CD4-positive, alpha-beta T cell treated with Interleukin-2 at 100 ng/mL for 4 hours (primary cell): ENCODE data around the gene BTF3L4.
A peak's percentile ranks its signal among the peaks of the same experiment; 100 is the strongest.
"Not testable (repeated sequence)": the region's sequence is repeated elsewhere in the genome, so short reads cannot be mapped to it uniquely, and the experiment has no call there.

Experiments used
- DNase-seq: peaks from one replicate; pipeline ENCODE4 v3.0.0-alpha.2; 2020; ENCODE audit warnings: low spot score

Gene BTF3L4

DNA sequence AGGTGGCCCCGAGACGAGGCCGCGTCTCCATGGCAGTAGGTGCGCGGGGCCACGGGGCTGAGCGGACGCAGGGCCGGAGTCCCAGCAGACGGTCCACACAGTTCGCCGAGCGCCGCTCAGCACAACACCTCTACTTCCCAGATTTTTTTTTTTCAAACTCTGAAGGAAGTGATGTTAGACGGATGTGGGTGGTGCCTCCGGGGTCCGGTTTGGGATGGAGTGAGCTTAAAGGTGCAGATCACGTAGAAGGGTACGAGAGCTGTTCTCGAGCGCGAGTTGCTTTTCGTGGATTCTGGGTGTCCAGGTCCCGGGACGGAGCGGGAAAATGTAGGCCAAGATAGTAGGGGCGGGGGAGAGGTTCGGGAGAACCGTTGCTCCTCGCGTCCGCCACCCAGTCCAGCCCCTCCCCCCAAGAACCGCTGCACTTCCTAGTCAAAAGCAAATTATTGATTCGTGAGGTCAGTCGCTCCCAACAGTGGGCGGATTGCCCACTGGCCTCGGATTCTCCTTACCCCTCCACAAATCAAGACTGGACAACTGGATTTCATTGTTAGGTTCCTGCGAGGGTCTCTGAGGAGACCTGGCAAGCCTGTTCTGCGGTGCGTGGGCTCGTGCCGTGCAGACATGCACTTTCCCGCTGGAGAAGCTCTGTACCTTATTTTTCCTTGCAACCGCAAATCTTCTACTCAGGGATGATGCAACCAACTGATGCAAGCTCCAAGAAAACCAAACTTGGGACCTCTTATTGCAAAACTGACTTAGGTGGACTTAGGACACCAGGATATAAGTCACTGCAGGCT lies 829 bp upstream of the BTF3L4 start, which contains the start of gene TXNDC12:
Gene TXNDC12, minus strand, starts transcription at position 126 of the 800 bp plus-strand sequence. Its CDS starts 95 bp downstream, at position 31.
- peak; percentile 62 for DNase-seq

DNA sequence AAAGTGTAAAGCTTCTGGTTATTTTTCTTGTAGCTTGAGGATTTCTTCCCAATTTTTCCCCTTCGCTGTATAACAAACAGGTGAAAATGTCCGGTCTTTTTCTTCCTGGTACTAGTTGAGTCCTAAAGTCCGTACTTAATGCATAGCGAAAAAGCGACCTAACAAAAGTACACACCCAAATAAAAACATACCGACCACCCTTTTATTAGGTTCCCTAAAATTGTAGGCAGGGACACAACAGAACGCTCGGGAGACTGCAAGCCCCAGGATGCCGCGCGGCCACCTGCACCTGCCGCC lies 281 bp upstream of the BTF3L4 start:
- DNase-seq: no peak

DNA sequence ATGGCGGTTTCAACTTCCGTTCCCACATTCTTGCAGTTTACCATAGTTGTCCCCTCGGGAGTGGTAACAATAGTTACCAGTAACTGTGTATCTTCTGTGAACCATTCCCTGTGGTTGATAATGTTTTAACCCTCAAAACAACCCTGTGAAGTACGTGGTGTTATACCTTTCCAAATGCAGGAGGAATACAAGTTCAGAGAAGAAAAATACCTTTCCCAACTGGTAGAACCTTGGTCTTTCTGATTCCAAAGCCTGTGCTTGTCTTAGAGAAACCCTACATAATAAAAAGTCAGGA lies 789 bp downstream of the BTF3L4 start:
- peak; percentile 43 for DNase-seq

DNA sequence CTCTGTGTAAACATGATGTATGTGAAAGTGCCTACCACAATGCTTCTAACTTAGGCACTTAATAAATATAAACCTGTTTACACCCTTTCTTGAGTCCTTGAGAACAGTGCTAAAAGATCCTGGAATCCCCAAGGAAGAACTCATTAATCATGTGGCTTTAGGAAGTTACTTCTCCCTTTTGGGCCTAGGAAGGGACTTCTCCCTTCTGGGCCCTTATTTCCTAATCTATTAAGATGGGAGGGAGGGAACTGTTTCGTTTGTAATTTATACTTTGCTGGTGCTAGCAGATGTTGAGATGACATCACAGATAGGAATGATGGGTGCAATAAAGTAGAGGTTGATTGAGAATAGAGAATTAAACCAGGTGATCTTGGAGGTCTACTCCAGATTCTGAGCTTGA lies 1.2 kb downstream of the BTF3L4 start:
- no peak for DNase-seq

DNA sequence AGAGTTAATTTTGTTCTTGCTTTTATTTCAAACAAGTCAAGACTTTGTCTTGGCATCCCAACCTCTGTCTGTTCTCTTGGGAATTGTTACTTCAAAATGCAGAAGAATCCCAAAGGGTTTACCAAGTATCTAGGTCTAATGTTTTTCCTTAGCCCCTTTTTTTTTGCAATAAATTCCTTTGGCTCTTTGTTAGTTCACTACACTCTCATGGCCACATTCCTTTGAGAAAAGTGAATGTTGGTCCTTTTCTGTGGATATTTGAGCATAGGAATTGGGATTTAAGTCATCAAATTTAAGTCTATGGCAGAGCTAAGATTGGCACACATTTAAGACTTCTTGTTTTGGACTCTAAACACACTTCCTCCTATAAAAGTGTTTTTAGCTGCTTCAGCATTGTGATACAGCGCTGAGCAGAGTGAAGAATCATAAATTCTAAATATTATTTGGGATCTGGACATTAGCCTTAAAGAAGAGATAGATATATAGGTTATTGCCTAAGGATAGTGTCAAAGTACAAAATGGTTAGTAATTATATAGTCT lies 1.9 kb downstream of the BTF3L4 start:
- DNase-seq: no peak

DNA sequence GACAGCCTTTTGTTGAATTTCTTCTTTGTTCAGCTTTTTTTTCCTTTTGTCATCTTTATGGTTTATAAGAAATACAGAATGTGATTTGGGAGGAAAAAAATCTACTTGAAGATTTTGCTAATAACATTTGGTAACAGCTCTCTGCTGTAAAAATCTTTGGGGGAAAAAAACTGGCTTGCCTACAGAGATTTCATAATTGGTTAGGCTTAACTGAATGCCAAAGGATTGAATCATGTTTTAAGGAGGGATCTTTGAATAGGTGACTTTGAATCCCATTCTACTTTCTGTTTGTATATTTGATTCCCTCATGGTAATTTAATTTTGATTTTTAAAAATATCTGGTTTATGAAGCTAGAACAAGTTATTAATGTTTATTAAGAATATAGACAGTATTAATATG lies 3.2 kb downstream of the BTF3L4 start:
- DNase-seq: no peak

DNA sequence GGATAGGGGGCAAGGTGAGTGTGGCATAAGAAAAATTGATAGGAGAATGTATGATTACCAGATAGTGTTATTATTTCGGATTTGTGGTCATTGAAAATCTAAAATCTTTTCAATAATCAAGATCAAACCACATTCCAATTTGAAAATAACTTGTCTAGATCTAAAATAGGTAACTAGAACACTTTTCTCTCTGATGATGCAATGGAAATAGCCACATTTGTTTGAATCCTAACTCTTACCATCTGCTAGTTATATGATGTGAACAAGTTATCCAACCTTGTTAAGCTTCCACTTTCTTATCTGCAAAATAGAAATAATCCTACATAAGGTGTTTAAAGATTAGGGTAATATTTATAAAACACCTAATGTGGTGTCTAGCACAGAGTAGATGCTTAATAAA lies 3.8 kb downstream of the BTF3L4 start:
- no peak for DNase-seq

DNA sequence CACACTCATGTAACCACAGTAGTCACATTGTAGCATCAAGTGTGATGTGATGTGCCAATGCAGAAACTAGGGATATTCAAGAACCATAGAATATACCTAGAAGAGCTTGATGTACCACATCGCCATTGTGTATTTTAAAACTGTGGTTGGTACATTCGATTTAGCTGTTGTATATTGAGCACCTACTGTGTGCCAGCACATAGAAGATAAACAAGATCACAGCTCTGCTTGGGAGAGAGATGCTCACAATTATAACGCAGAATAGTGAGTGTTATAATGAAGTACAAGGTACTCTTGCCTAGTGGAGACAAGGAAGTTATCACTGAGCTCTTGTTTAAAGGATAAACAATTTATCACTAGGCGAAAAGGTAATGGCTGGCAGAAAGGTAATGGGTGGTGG lies 4.7 kb downstream of the BTF3L4 start:
- DNase-seq: no peak

DNA sequence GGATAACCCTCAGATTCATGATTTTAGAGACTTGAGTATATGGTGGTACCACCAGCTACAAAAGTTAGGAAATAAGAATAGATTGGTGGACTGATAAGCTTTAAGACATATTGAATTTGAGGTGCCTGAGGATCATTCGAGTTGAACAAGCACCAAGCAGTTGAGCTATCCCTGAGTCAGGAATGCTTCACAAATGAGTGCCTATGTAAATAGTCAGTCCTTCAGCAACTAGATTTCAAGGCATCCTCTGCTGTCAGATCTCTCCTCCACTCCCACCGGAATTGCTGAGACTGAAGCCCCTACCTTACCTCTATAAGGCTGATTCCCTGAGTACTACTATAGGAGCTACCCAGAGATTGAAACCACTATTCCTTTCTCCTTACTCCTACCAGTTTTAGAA lies 7.1 kb downstream of the BTF3L4 start:
- DNase-seq: no peak

DNA sequence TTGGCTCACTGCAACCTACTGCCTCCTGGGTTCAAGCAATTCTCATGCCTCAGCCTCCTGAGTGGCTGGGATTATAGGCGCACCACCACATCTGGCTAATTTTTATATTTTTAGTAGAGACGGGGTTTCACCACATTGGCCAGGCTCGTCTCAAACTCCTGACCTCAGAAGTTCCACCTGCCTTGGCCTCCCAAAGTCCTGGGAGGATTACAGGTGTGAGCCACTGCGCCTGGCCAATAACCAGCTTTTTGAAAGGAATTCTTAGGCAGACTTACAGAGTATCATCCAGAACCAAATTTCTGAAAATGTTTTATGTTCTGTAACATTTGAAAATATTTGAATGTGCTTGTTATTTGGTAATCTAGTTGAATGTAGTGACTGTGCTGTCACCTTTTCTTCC lies 14.6 kb downstream of the BTF3L4 start:
- DNase-seq: no peak

DNA sequence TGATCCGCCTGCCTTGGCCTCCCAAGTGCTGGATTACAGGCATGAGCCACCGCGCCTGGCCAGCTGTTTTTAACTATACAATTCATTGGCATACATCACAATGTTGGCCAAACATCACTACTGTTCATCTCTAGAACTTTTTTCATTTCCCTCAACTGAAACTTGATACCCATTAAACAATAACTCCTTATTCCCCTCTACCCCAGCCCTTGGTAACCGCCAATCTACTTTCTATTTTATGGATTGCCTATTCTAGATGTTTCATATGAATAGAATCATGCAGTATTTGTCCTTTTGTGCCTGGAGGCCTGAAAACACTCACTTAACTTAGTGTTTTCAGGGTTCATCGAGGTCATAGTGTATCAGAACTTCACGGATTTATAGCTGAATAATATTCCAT lies 16.2 kb downstream of the BTF3L4 start:
- DNase-seq: no peak

DNA sequence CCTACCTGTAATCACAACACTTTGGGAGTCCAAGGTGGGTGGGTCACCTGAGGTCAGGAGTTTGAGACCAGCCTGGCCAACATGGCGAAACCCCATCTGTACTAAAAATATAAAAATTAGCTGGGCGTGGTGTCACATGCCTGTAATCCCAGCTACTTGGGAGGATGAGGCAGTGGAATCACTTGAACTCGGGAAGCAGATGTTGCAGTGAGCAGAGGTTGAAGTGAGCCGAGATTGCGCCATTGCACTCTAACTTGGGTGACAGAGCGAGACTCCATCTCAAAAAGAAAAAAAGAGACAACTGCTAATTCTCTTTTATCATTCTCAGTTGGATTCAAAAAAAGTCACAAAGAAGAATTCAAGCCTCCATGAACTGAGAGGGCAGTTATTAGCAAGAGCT lies 21.2 kb downstream of the BTF3L4 start:
- not testable (repeated sequence) for DNase-seq

DNA sequence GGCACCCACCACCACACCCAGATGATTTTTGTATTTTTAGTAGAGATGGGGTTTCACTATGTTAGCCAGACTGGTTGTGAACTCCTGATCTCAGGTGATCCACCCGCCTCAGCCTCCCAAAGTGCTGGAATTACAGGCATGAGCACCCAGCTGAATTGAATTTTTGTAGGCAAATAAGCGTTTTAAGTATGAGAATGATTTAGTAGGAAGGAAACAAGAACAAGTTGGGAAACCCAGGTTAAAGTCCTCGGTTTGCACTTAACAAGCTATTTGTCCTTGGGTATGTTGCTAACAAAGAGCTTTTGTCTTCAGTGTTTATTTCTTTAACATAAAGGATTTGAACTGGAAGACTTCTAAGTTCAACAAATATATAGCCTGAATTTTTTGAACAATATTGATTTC lies 23.9 kb downstream of the BTF3L4 start:
- no peak for DNase-seq

DNA sequence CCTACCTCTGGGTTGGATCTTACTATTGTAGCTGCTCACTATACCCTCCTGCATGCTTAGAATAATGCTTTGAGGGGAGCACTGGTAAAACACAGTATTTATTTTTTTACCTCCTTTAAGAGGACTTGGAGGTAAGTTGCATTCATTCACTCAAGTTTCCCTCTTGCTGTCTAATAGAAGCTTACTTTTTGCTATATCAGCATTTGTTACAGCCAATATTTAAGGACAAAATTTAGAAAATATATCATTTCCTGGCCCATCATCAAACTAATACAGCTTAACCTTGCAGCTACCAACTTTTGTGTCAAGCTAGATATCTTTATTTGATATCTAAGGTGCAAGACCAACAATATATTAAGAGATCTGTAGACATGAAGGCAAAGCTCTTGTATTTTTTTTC lies 31.8 kb downstream of the BTF3L4 start:
- not testable (repeated sequence) for DNase-seq

DNA sequence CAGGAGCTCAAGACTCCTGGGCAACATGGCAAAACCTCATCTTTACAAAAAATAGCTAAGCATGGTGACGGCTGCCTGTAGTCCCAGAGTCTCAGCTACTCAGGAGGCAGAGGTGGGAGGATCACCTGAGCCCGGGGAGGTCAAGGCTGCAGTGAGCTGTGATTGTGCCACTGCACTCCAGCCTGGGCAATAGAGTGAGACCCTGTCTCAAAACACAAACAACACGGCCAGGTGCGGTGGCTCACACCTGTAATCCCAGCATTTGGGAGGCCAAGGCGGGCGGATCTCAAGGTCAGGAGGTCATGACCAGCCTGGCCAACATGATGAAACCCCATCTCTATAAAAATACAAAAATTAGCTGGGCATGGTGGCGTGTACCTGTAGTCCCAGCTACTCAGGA lies 38.2 kb downstream of the BTF3L4 start:
- not testable (repeated sequence) for DNase-seq

DNA sequence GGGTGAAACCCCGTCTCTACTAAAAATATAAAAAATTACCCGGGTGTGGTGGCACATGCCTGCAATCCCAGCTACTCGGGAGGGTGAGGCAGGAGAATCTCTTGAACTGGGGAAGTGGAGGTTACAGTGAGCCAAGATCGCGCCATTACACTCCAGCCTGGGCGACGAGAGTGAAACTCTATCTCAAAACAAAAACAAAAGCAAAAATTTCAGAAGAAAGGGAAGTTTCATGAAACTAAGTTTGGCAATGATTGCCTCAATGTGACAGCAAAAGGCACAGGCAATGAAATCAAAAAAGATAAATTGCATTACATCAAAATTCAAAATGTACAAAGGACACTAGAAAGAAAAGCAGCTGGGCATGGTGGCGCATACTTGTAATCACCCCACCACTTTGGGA lies 40.1 kb downstream of the BTF3L4 start:
- DNase-seq: no peak

DNA sequence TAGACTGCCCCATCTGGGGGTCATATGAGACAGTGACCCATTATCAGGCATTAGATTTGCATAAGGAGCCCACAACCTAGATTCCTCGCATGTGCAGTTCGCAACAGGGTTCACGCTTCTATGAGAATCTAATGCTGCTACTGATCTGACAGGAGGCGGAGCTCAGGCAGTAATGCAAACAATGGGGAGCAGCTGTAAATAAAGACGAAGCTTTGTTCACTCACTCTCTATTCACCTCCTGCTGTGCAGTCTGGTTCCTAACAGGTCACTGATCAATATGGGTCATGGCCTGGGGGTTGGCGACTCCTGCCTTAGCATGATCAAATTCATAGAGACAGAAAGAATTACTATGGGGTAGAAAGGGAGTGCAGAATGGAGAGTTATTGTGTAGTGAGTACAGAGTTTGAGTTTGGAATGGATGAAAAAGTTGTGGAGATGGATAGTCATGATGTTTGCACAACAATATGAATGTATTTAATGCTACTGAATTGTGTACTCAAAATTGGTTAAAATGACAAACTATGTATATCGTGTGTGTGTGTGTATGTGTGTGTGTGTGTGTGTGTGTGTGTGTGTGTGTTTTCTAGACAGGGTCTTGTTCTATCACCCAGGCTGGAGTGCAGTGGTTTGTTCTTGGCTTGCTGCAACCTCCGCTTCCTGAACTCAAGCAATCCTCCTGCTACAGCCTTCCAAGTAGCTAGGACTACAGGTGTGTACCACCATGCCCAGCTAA lies 42.2 kb downstream of the BTF3L4 start:
- DNase-seq: no peak

DNA sequence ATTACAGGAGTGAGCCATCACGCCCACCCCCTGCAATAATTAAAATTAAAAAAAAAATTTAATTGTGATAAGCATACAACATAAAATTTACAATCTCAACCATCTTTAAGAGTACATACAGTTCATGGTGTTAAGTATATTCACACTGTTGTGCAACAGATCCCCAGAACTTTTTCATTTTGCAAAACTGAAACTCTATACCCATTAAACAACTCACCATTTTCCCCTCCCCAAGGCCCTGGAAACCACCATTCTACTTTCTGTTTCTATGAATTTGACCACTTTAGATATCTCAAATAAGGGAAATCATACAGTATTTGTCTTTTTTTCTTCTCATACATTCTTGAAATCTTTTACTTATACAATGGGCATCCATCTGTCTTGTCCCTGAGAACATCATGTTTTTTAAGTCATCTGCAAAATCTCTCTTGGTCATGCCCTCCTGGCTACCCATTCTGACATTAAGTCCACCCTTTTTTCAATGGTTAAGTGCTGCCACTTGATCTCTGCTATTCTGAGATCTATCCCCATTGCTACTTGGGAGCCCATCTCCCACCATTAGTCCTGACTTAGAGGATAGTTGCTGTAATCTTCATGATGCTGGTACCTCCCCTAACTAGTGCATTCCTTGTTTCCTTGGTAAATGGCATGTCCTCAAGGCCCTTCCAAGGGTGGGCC lies 46.4 kb downstream of the BTF3L4 start:
- no peak for DNase-seq

DNA sequence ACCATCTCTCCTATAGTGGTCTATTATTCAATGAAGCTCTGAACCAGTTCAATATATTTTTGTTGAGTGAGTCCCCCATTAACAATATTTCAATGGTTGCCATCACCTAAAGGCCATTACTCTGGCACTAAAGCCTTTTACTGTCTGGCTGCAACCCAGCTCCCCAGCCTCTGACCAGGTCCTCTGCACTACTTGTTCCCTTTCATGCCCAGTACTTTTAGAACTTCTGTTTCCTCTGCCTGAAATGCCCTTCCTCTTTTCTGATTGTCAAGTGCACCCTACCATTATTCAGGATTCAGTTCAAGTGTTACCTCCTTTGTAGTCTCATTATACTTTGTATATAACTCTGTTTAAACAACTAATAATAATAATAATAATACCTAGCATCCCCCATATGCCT lies 55.4 kb downstream of the BTF3L4 start:
- DNase-seq: no peak

DNA sequence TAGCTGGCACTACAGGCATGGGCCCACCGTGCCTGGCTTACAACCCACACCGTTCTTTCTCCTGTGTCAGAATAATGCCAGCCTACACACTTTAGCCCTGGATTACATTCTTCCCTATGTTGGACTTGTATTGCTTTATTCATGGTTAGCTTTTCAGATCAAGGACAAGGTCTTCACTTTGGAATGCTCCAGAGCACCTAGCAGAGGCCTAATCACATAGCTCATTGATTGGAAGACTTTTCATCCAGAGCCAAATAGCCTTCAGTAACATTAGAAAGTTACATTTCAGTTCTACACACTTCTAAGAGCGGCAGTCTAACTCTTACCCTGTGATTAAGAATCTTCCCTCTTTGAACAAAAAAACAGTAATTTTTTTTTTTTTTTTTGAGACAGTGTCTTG lies 56.4 kb downstream of the BTF3L4 start:
- no peak for DNase-seq

DNA sequence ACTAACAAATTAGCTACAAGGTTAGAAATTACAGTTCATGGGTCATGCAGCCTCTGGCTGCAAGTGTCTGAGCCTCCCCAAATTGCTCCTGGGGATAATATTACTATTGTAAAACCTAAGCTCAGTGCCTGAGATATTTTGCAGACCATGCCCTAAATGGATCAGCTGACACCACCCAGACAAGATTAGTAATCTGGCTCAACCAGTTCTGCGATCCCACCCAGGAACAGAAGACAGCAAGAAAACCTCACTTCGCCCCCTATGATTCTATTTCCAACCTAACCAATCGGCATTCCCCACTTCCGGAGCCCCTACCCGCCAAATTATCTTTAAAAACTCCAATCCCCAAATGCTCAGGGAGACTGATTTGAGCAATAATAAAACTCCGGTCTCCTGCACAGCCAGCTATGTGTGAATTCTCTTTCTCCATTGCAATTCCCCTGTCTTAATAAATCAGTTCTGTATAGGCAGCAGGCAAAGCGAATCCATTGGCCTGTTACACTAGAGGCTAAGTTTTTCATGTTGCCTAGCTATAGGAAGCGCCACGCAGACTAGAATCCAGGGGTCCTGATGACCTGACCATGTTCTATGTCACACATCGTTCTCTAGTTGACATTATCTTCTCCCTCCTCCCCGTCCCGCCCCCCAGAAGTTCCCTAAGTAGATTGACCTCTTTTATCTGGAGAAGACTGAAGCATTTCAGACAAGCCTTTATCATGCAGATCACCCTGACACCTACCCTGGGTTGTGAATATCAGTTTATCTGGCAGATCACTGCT lies 63.4 kb downstream of the BTF3L4 start:
- DNase-seq: no peak

DNA sequence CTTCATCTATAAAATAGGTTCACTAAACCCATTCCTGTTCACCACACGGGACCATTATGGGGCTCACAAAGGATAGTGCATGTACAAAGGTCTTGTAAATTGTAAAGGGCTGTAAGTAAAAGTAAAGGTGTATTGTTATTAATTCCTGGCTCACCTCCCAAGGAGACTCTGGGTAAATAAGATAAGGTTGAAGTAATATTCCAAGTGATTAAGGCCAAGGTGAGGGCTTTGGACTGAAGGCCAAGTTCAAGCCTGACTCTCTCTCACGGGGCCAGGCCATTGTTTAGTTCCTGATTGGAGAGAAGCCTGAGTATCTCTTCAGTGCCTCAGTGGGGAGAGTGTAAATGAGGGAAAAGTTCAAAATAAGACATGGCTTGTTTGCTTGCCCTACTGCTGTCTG lies 66.3 kb downstream of the BTF3L4 start:
- no peak for DNase-seq
